Liver (tissue), 9 donors: ENCODE data around the gene CITED4. TPM values are rescaled to one million over a fixed set of nuclear protein-coding genes. Genes with fewer than 3 reads are reported as not detected.

Experiments used
- DNase-seq: peaks from one replicate; pipeline ENCODE4 v3.0.0-alpha.2; 2017; ENCODE audit warnings: low spot score
- H3K27ac ChIP-seq, 2 donors: one replicate each; pipeline ENCODE4 v1.7.0; 2013; ENCODE audit warnings: inconsistent platforms in 2 of 2, low read length in 2 of 2, control low read depth in 1 of 2, low read depth in 1 of 2, mild to moderate bottlenecking in 1 of 2
- H3K27me3 ChIP-seq, 4 donors: one replicate each; pipeline versions ENCODE4 v1.6.1 to v1.7.0; 2013; ENCODE audit warnings: low read length in 3 of 4, inconsistent platforms in 1 of 4, mild to moderate bottlenecking in 1 of 4, moderate library complexity in 1 of 4; ENCODE audit not compliant: control insufficient read depth in 4 of 4, insufficient read depth in 4 of 4
- H3K36me3 ChIP-seq, 4 donors: one replicate each; pipeline versions ENCODE4 v1.6.1 to v1.7.0; 2013; ENCODE audit warnings: low read length in 3 of 4, mild to moderate bottlenecking in 3 of 4, low read depth in 1 of 4, moderate library complexity in 1 of 4; ENCODE audit not compliant: control insufficient read depth in 4 of 4, insufficient read depth in 3 of 4
- H3K4me1 ChIP-seq, 4 donors: one replicate each; pipeline versions ENCODE4 v1.6.1 to v1.7.0; 2013; ENCODE audit warnings: low read length in 3 of 4, mild to moderate bottlenecking in 3 of 4, moderate library complexity in 1 of 4; ENCODE audit not compliant: control insufficient read depth in 4 of 4, insufficient read depth in 4 of 4
- H3K4me3 ChIP-seq, 3 donors: one replicate each; pipeline versions ENCODE4 v1.6.1 to v1.7.0; 2013; ENCODE audit warnings: low read length in 3 of 3, control low read depth in 1 of 3, low read depth in 1 of 3, mild to moderate bottlenecking in 1 of 3
- H3K9ac ChIP-seq, 2 donors: one replicate each; pipeline ENCODE4 v1.7.0; 2013; ENCODE audit warnings: low read length in 2 of 2, mild to moderate bottlenecking in 2 of 2, moderate library complexity in 2 of 2, control low read depth in 1 of 2, low read depth in 1 of 2
- H3K9me3 ChIP-seq, 4 donors: one replicate each; pipeline versions ENCODE4 v1.6.1 to v1.7.0; 2013; ENCODE audit warnings: low read length in 3 of 4; ENCODE audit not compliant: control insufficient read depth in 4 of 4
- ATF3 ChIP-seq: IDR thresholded peaks from 2 replicates; pipeline ENCODE4 v1.6.1; 2016; ENCODE audit warnings: antibody characterized with exemption
- CTCF ChIP-seq: fragments of 150-350 bp; IDR thresholded peaks from 2 replicates; pipeline ENCODE4 v1.5.1; 2017; ENCODE audit warnings: improper control_type of control experiment, low read depth, low read length; ENCODE audit not compliant: missing input control
- EGR1 ChIP-seq, 2 donors: IDR thresholded peaks; 2 replicates each; pipeline ENCODE4 v1.6.1; 2016 to 2018; ENCODE audit warnings: antibody characterized with exemption in 2 of 2, low read depth in 2 of 2
- FOXA1 ChIP-seq: IDR thresholded peaks from 2 replicates; pipeline ENCODE4 v1.6.1; 2016; ENCODE audit warnings: antibody characterized with exemption
- FOXA2 ChIP-seq: IDR thresholded peaks from 2 replicates; pipeline ENCODE4 v1.6.1; 2016; ENCODE audit warnings: antibody characterized with exemption
- GABPA ChIP-seq, 2 donors: IDR thresholded peaks in 1 of 2; conservative IDR thresholded peaks in 1 of 2; 2 replicates each; pipeline ENCODE4 v1.6.1; 2016; ENCODE audit warnings: antibody characterized with exemption in 2 of 2, mild to moderate bottlenecking in 1 of 2, moderate library complexity in 1 of 2
- HNF4A ChIP-seq, 2 donors: conservative IDR thresholded peaks; 2 replicates each; pipeline ENCODE4 v1.6.1; 2016; ENCODE audit warnings: antibody characterized with exemption in 2 of 2, mild to moderate bottlenecking in 2 of 2
- HNF4G ChIP-seq: IDR thresholded peaks from 2 replicates; pipeline ENCODE4 v1.6.1; 2016; ENCODE audit warnings: antibody characterized with exemption
- JUND ChIP-seq, 2 donors: IDR thresholded peaks; 2 replicates each; pipeline ENCODE4 v1.6.1; 2016; ENCODE audit warnings: antibody characterized with exemption in 2 of 2
- MAX ChIP-seq: IDR thresholded peaks from 2 replicates; pipeline ENCODE4 v1.6.1; 2016; ENCODE audit warnings: antibody characterized with exemption
- NR2F2 ChIP-seq: IDR thresholded peaks from 2 replicates; pipeline ENCODE4 v1.6.1; 2016; ENCODE audit warnings: antibody characterized with exemption
- RAD21 ChIP-seq, 2 donors: IDR thresholded peaks; 2 replicates each; pipeline ENCODE4 v1.6.1; 2016; ENCODE audit warnings: antibody characterized with exemption in 2 of 2, mild to moderate bottlenecking in 2 of 2
- REST ChIP-seq: IDR thresholded peaks from 2 replicates; pipeline ENCODE4 v1.6.1; 2016; ENCODE audit warnings: antibody characterized with exemption, mild to moderate bottlenecking
- RXRA ChIP-seq, 2 donors: IDR thresholded peaks; 2 replicates each; pipeline ENCODE4 v1.6.1; 2017 to 2018; ENCODE audit warnings: antibody characterized with exemption in 2 of 2, mild to moderate bottlenecking in 1 of 2
- SP1 ChIP-seq: IDR thresholded peaks from 2 replicates; pipeline ENCODE4 v1.6.1; 2018; ENCODE audit warnings: antibody characterized with exemption, mild to moderate bottlenecking
- TAF1 ChIP-seq: conservative IDR thresholded peaks from 2 replicates; pipeline ENCODE4 v1.6.1; 2016; ENCODE audit warnings: antibody characterized with exemption, mild to moderate bottlenecking
- YY1 ChIP-seq: IDR thresholded peaks from 2 replicates; pipeline ENCODE4 v1.6.1; 2016; ENCODE audit warnings: antibody characterized with exemption, mild to moderate bottlenecking
- ZBTB33 ChIP-seq: IDR thresholded peaks from 2 replicates; pipeline ENCODE4 v1.6.1; 2016; ENCODE audit warnings: antibody characterized with exemption
- WGBS: extraction: QIAGEN DNeasy Blood & Tissue Kit; methylation state at CpG from one replicate; pipeline ENCODE4 v1.1.7; 2013; 5-methylcytosine and 5-hydroxymethylcytosine counted together
- polyA plus RNA-seq, 2 donors: library from polyadenylated mRNA; stranded (reverse) in 1 of 2; unstranded in 1 of 2; fragments of 200-250 nt in 1 of 2; fragments of >200 nt in 1 of 2; fragmentation: Nextera tagmentation in 1 of 2; extraction: Ambion mirVana in 1 of 2; gene quantifications; one replicate each; pipeline versions ENCODE4 v1.2.1 to v1.2.3, GENCODE V29; 2013 to 2015
- total RNA-seq, 2 donors: library from RNA; depleted of rRNA; stranded (reverse); fragments of >200 nt; gene quantifications; one replicate each; pipeline ENCODE4 v1.2.3, GENCODE V29; 2014
- donor health status: healthy.
- donor health status: healthy.
- donor health status: healthy.
- donor health status: healthy.
- donor health status: healthy.

Gene CITED4
- total and polyA plus RNA-seq, 4 donors, result 1.4 to 9.9 (median 5.2) TPM

- H3K27ac ChIP-seq, result no peak overlapping the region
- no peak overlapping the region for H3K9ac ChIP-seq
- peak; percentile 75 for DNase-seq
- WGBS, result 85% methylated on average over 6 of the region's 6 CpGs
- H3K36me3 ChIP-seq, result no peaks in the 10 kb centered on the region
- no peak overlapping the region for H3K4me3 ChIP-seq
- no peaks in the 10 kb centered on the region for H3K9me3 ChIP-seq
- TF ChIP-seq FOXA2 (no peak), GABPA (IDR thresholded peaks at IDR 0.05 in 1 of 2, conservative IDR thresholded peaks at IDR 0.05 in 1 of 2) (no peak), ATF3 (no peak), SP1 (no peak), EGR1 (IDR thresholded peaks at IDR 0.05; ENCODE audit: low read depth in 2 of 2) (no peak)
- no peaks in the 10 kb centered on the region for H3K27me3 ChIP-seq
- peaks cover 4 to 20% (median 12%) of the 10 kb centered on the region in 4 donors for H3K4me1 ChIP-seq
Observed at GRCh38 chr1:40820911-40821693, 41.1 kb downstream of the CITED4 start.

- Histone ChIP-seq H3K9ac (no peak overlapping the region), H3K36me3 (no peaks in the 10 kb centered on the region), H3K4me3 (no peak overlapping the region), H3K27ac (no peak overlapping the region), H3K27me3 (no peaks in the 10 kb centered on the region), H3K4me1 (peaks cover 4 to 20% (median 12%) of the 10 kb centered on the region in 4 donors), H3K9me3 (no peaks in the 10 kb centered on the region)
- DNase-seq, result peak; percentile 67
- TF ChIP-seq SP1 (peak; percentile 78), GABPA (IDR thresholded peaks at IDR 0.05 in 1 of 2, conservative IDR thresholded peaks at IDR 0.05 in 1 of 2) (no peak), RXRA (IDR thresholded peaks at IDR 0.05) (peak; percentile 84 to 91), REST (no peak), HNF4A (conservative IDR thresholded peaks at IDR 0.05) (peak; percentile 79 to 80), ZBTB33 (no peak), CTCF (no peak), HNF4G (peak; percentile 42), NR2F2 (peak; percentile 53), FOXA2 (peak; percentile 42), TAF1 (no peak), MAX (no peak), JUND (IDR thresholded peaks at IDR 0.05) (peak in 1 of 2 donors; percentile 41), EGR1 (IDR thresholded peaks at IDR 0.05; ENCODE audit: low read depth in 2 of 2) (no peak), YY1 (no peak), FOXA1 (no peak), ATF3 (no peak), RAD21 (IDR thresholded peaks at IDR 0.05) (peak in 1 of 2 donors; percentile 64)
- 50% methylated on average over 3 of the region's 3 CpGs for WGBS
Observed at GRCh38 chr1:40820251-40820797, 41.8 kb downstream of the CITED4 start.
